H9 (cell line): ENCODE data around the gene SLC6A19. TPM values are rescaled to one million over a fixed set of nuclear protein-coding genes. Genes with fewer than 3 reads are reported as not detected.

Source experiments
- DNase-seq: peaks from one replicate; pipeline ENCODE4 v3.0.0-alpha.2; 2017
- H2AFZ ChIP-seq: one replicate; pipeline ENCODE4 v1.6.1; 2013; ENCODE audit warnings: mild to moderate bottlenecking, low read length, control low read depth, moderate library complexity
- H2AK5ac ChIP-seq: 2 replicates; pipeline ENCODE4 v1.6.1; 2013; ENCODE audit warnings: low read length, control low read depth, mixed read lengths; ENCODE audit not compliant: insufficient read length
- H2BK120ac ChIP-seq: one replicate; pipeline ENCODE4 v1.6.1; 2013; ENCODE audit warnings: low read depth, mild to moderate bottlenecking, low read length, control low read depth, inconsistent platforms; ENCODE audit not compliant: poor library complexity, severe bottlenecking
- H2BK12ac ChIP-seq: 2 replicates; pipeline ENCODE4 v1.6.1; 2013; ENCODE audit warnings: low read length, control low read depth, mixed read lengths, low read depth; ENCODE audit not compliant: insufficient read length
- H2BK15ac ChIP-seq: 2 replicates; pipeline ENCODE4 v1.6.1; 2013; ENCODE audit warnings: low read depth, low read length, control low read depth
- H2BK20ac ChIP-seq: one replicate; pipeline ENCODE4 v1.6.1; 2013; ENCODE audit warnings: low read depth, mild to moderate bottlenecking, low read length, control low read depth, inconsistent platforms; ENCODE audit not compliant: poor library complexity, severe bottlenecking
- H2BK5ac ChIP-seq: 2 replicates; pipeline ENCODE4 v1.6.1; 2013; ENCODE audit warnings: low read length, control low read depth, mixed read lengths; ENCODE audit not compliant: insufficient read length
- H3K14ac ChIP-seq: 2 replicates; pipeline ENCODE4 v1.6.1; 2013; ENCODE audit warnings: low read length, control low read depth; ENCODE audit not compliant: insufficient read depth
- H3K18ac ChIP-seq: 2 replicates; pipeline ENCODE4 v1.6.1; 2013; ENCODE audit warnings: low read depth, mild to moderate bottlenecking, mixed read lengths, low read length, control low read depth; ENCODE audit not compliant: insufficient read length
- H3K23ac ChIP-seq: 2 replicates; pipeline ENCODE4 v1.6.1; 2013; ENCODE audit warnings: low read length, control low read depth, mixed read lengths, low read depth; ENCODE audit not compliant: insufficient read length
- H3K23me2 ChIP-seq: 2 replicates; pipeline ENCODE4 v1.6.1; 2013; ENCODE audit warnings: low read depth, mild to moderate bottlenecking, mixed read lengths, low read length, control low read depth; ENCODE audit not compliant: insufficient read length, poor library complexity, severe bottlenecking
- H3K27ac ChIP-seq: 2 replicates; pipeline ENCODE4 v1.5.1; 2013; ENCODE audit warnings: low read length, control low read depth, mixed read lengths, low read depth; ENCODE audit not compliant: insufficient read length
- H3K27me3 ChIP-seq: 2 replicates; pipeline ENCODE4 v1.6.1; 2013; ENCODE audit warnings: low read length, control low read depth, inconsistent platforms; ENCODE audit not compliant: insufficient read depth
- H3K4ac ChIP-seq: 2 replicates; pipeline ENCODE4 v1.6.1; 2013; ENCODE audit warnings: low read depth, mild to moderate bottlenecking, control low read depth, inconsistent platforms, low read length, moderate library complexity
- H3K4me1 ChIP-seq: 2 replicates; pipeline ENCODE4 v1.6.1; 2013; ENCODE audit warnings: low read length, control low read depth, inconsistent platforms; ENCODE audit not compliant: insufficient read depth
- H3K4me2 ChIP-seq: 2 replicates; pipeline ENCODE4 v1.6.1; 2013; ENCODE audit warnings: low read length, control low read depth, mixed read lengths; ENCODE audit not compliant: insufficient read length, insufficient read depth
- H3K56ac ChIP-seq: 2 replicates; pipeline ENCODE4 v1.6.1; 2013; ENCODE audit warnings: low read depth, mild to moderate bottlenecking, mixed read lengths, low read length, control low read depth; ENCODE audit not compliant: insufficient read length
- H3K79me1 ChIP-seq: 2 replicates; pipeline ENCODE4 v1.6.1; 2013; ENCODE audit warnings: low read depth, mild to moderate bottlenecking, moderate library complexity, low read length, control low read depth, inconsistent platforms; ENCODE audit not compliant: insufficient read depth, poor library complexity, severe bottlenecking
- H3K79me2 ChIP-seq: 2 replicates; pipeline ENCODE4 v1.6.1; 2013; ENCODE audit warnings: low read length, control low read depth, inconsistent platforms; ENCODE audit not compliant: insufficient read depth
- H3K9ac ChIP-seq: 2 replicates; pipeline ENCODE4 v1.6.1; 2013; ENCODE audit warnings: low read length, control low read depth, mixed read lengths; ENCODE audit not compliant: insufficient read length; ENCODE audit errors: extremely low read depth
- H3K9me3 ChIP-seq: one replicate; pipeline ENCODE4 v1.6.1; 2013; ENCODE audit warnings: low read depth, low read length, inconsistent platforms; ENCODE audit not compliant: control insufficient read depth
- H3T11ph ChIP-seq: one replicate; pipeline ENCODE4 v1.6.1; 2013; ENCODE audit warnings: mild to moderate bottlenecking, low read length, control low read depth, inconsistent platforms
- H4K20me1 ChIP-seq: one replicate; pipeline ENCODE4 v1.6.1; 2013; ENCODE audit not compliant: control insufficient read depth, insufficient read length, insufficient read depth
- H4K5ac ChIP-seq: 2 replicates; pipeline ENCODE4 v1.6.1; 2013; ENCODE audit warnings: low read depth, mild to moderate bottlenecking, mixed read lengths, low read length, control low read depth; ENCODE audit not compliant: insufficient read length
- H4K8ac ChIP-seq: replicated peaks from 2 replicates; pipeline ENCODE4 v1.6.1; 2013; ENCODE audit warnings: low read length, control low read depth, mixed read lengths, low read depth; ENCODE audit not compliant: insufficient read length
- H4K91ac ChIP-seq: 2 replicates; pipeline ENCODE4 v1.6.1; 2013; ENCODE audit warnings: low read depth, mild to moderate bottlenecking, moderate library complexity, mixed read lengths, low read length, control low read depth; ENCODE audit not compliant: insufficient read length
- H3K27ac Mint-ChIP-seq, 3 experiments: 2 replicates in 2 of 3; 3 replicates in 1 of 3; pipeline ENCODE4 v1.8.0; 2020 to 2021; ENCODE audit warnings: mixed read lengths in 3 of 3, mild to moderate bottlenecking in 1 of 3, moderate library complexity in 1 of 3
- H3K27me3 Mint-ChIP-seq: 2 replicates; pipeline ENCODE4 v1.8.0; 2021; ENCODE audit warnings: low read depth, mild to moderate bottlenecking, moderate library complexity, mixed read lengths
- H3K36me3 Mint-ChIP-seq, 3 experiments: 2 replicates in 2 of 3; 3 replicates in 1 of 3; pipeline ENCODE4 v1.8.0; 2020 to 2021; ENCODE audit warnings: low read depth in 3 of 3, mixed read lengths in 3 of 3; ENCODE audit not compliant: insufficient read depth in 1 of 3
- H3K4me1 Mint-ChIP-seq, 2 experiments: 2 replicates each; pipeline ENCODE4 v1.8.0; 2020; ENCODE audit warnings: mixed read lengths in 2 of 2
- H3K4me3 Mint-ChIP-seq, 2 experiments: 2 replicates in 1 of 2; 3 replicates in 1 of 2; pipeline ENCODE4 v1.8.0; 2020 to 2021; ENCODE audit warnings: mild to moderate bottlenecking in 2 of 2, mixed read lengths in 2 of 2, moderate library complexity in 1 of 2
- H3K9me3 Mint-ChIP-seq, 2 experiments: 2 replicates in 1 of 2; 3 replicates in 1 of 2; pipeline ENCODE4 v1.8.0; 2020; ENCODE audit warnings: mild to moderate bottlenecking in 2 of 2, mixed read lengths in 2 of 2, moderate library complexity in 1 of 2
- CTCF ChIP-seq: fragments of 200-600 bp; sonication (generic); conservative IDR thresholded peaks from 3 replicates; pipeline ENCODE4 v1.8.0; 2021; ENCODE audit warnings: antibody characterized with exemption, mild to moderate bottlenecking
- WGBS: extraction: QIAGEN DNeasy Blood & Tissue Kit; methylation state at CpG from one replicate; pipeline ENCODE4 v1.1.7; 2013; ENCODE audit warnings: missing lambda C conversion rate, low lambda C conversion rate, mixed read lengths; ENCODE audit not compliant: insufficient read length; ENCODE audit errors: extremely low coverage; 5-methylcytosine and 5-hydroxymethylcytosine counted together
- total RNA-seq: library from RNA; stranded (reverse); gene quantifications from 2 replicates; pipeline ENCODE4 v1.2.1, GENCODE V29; 2021

Gene SLC6A19
- total RNA-seq, 1 experiment from 2014 or later = not detected

- H3K23ac ChIP-seq = no peak overlapping the region
- H3K9me3 Mint-ChIP-seq = no peaks in the 10 kb centered on the region
- H3K4me1 ChIP-seq = no peaks in the 10 kb centered on the region
- H2BK12ac ChIP-seq = no peak overlapping the region
- no peak overlapping the region for H3K9ac ChIP-seq
- H2BK15ac ChIP-seq = no peak overlapping the region
- H3K4me2 ChIP-seq = no peak overlapping the region
- no peak overlapping the region for H4K8ac ChIP-seq
- H4K20me1 ChIP-seq = no peaks in the 10 kb centered on the region
- H3K79me1 ChIP-seq = no peaks in the 10 kb centered on the region
- H4K5ac ChIP-seq = no peak overlapping the region
- H3K4me1 Mint-ChIP-seq = no peaks in the 10 kb centered on the region
- no peak overlapping the region for H4K91ac ChIP-seq
- no peak overlapping the region for H3K14ac ChIP-seq
- DNase-seq = no peak
- H3K23me2 ChIP-seq = no peaks in the 10 kb centered on the region
- H2AK5ac ChIP-seq = no peak overlapping the region
- WGBS = no CpG with 5 or more reads among the region's 1 CpG
- H3K27me3 Mint-ChIP-seq = peaks cover 9% of the 10 kb centered on the region
- no peak overlapping the region for H2BK120ac ChIP-seq
- no peak overlapping the region for H3K4me3 Mint-ChIP-seq
- H3K27ac ChIP-seq = no peak overlapping the region
- no peak overlapping the region for H3T11ph ChIP-seq
- no peak overlapping the region for H2AFZ ChIP-seq
- no peak overlapping the region for H3K4ac ChIP-seq
- H3K27ac Mint-ChIP-seq = no peak overlapping the region
- no peak overlapping the region for H3K18ac ChIP-seq
- TF ChIP-seq CTCF = no peak
- H2BK20ac ChIP-seq = no peak overlapping the region
- no peaks in the 10 kb centered on the region for H3K27me3 ChIP-seq
- H2BK5ac ChIP-seq = no peak overlapping the region
- H3K79me2 ChIP-seq = no peaks in the 10 kb centered on the region
- no peak overlapping the region for H3K56ac ChIP-seq
- H3K9me3 ChIP-seq = no peaks in the 10 kb centered on the region
- no peaks in the 10 kb centered on the region for H3K36me3 Mint-ChIP-seq
Measured at GRCh38 chr5:1196562-1196961, 4.8 kb upstream of the SLC6A19 start.
